ENCODE measurements around the gene FADS3. TPM values are rescaled to one million over a fixed set of nuclear protein-coding genes. Genes with fewer than 3 reads are reported as not detected.

FADS3 gene
- total and polyA plus RNA-seq, 2 donors (not counting 3 experiments of a cell fraction or from before 2014, with no cell fraction given): 216 to 346 TPM

DNA sequence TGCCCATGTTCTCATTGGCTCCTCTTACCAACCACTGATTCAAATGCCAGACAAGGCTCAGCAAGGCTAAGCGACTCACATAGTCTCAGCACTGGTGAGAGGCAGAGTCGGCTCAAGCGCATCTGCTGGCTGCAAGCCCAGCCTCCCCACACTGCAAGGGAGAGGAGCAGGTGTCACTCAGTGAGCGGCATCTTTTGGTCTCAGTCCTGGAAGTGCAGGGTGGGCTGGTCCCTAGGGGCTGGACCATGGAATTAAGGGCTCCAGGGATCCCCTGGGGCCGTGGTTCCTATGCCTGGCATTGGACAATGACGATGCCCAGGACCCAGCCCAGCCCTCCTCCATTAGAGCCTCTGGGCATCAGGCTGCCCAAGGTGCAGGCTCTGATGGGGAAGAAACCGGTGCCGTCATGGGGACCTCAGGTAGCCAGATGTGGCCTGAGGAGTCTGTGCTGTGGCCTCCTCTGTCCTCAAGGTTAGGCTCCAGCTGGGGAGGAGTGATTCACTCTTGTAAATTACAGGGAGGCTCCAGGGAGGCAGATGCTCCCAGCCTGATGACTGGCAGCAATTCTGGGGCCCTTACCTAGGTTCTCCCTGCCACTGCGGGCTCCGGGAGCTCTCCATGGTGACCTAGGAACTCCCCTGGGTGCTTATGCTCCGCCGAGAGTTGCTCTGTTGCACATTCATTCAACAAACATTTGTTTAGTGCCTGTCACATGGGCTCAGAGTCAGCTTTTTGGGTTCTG is 35.2 kb downstream of the FADS3 start:
- no peak overlapping the region for H2AFZ ChIP-seq (ENCODE audit: low read depth, low read length)
- TF ChIP-seq GATA2 (IDR thresholded peaks at IDR 0.05; ENCODE audit: insufficient read depth, insufficient read length, low read depth, low read length) (no peak), MYC (IDR thresholded peaks at IDR 0.05; ENCODE audit: low read depth, low read length) (no peak)
- H3K27me3 ChIP-seq (ENCODE audit: control insufficient read depth in 2 of 2, insufficient read depth in 2 of 2, low read length in 2 of 2): no peaks in the 10 kb centered on the region
- H3K27ac ChIP-seq (ENCODE audit: insufficient read depth, low read depth, low read length): no peak overlapping the region
- H3K9ac ChIP-seq (replicated peaks; ENCODE audit: extremely low read depth, insufficient read depth, low read length): no peak overlapping the region
- ChIA-PET CTCF (no interaction called here), POLR2A (no interaction called here)
- H3K4me3 ChIP-seq (replicated peaks in 1 of 3; ENCODE audit: insufficient read depth in 1 of 3, low read depth in 1 of 3, low read length in 3 of 3): no peak overlapping the region
- BruUV-seq (replicated peaks): no TSS peak
- no peak for DNase-seq (ENCODE audit: low read depth, low spot score)
- H3K79me2 ChIP-seq (ENCODE audit: control insufficient read depth, insufficient read depth, low read length): peaks cover 9% of the 10 kb centered on the region
- H3K9me3 ChIP-seq (replicated peaks; ENCODE audit: control insufficient read depth, insufficient read depth, low read length): no peaks in the 10 kb centered on the region
- no peak for FAIRE-seq
- intact Hi-C loops (cut with micrococcal nuclease): no loop called here
- H3K9me1 ChIP-seq (replicated peaks; ENCODE audit: control insufficient read depth, extremely low read depth, insufficient read depth, low read length): no peaks in the 10 kb centered on the region
- H3K4me2 ChIP-seq (ENCODE audit: insufficient read depth, low read length): no peak overlapping the region
- peaks cover 38 to 46% of the 10 kb centered on the region in 2 experiments for H3K36me3 ChIP-seq (ENCODE audit: control insufficient read depth in 2 of 2, extremely low read depth in 1 of 2, insufficient read depth in 2 of 2, low read length in 2 of 2)
- dilution Hi-C loops (cut with MboI; ENCODE audit: extremely low pct_ligation_motif_present, low sequenced_read_pairs): no loop called here
- no peaks in the 10 kb centered on the region for H4K20me1 ChIP-seq (replicated peaks; ENCODE audit: control insufficient read depth, extremely low read depth, insufficient read depth, low read length)
- no peaks in the 10 kb centered on the region for H3K4me1 ChIP-seq (ENCODE audit: control insufficient read depth, extremely low read depth, insufficient read depth, low read length)

GRCh38 chr11:61854966-61855714 is 36.2 kb downstream of the FADS3 start:
- intact Hi-C loops (cut with micrococcal nuclease): no loop called here
- no peaks in the 10 kb centered on the region for H3K9me1 ChIP-seq (replicated peaks; ENCODE audit: control insufficient read depth, extremely low read depth, insufficient read depth, low read length)
- H3K79me2 ChIP-seq (ENCODE audit: control insufficient read depth, insufficient read depth, low read length): peaks cover 9% of the 10 kb centered on the region
- no peak for DNase-seq (ENCODE audit: low read depth, low spot score)
- ChIA-PET CTCF (no interaction called here), POLR2A (no interaction called here)
- peaks cover 40 to 48% of the 10 kb centered on the region in 2 experiments for H3K36me3 ChIP-seq (ENCODE audit: control insufficient read depth in 2 of 2, extremely low read depth in 1 of 2, insufficient read depth in 2 of 2, low read length in 2 of 2)
- no peaks in the 10 kb centered on the region for H3K27me3 ChIP-seq (ENCODE audit: control insufficient read depth in 2 of 2, insufficient read depth in 2 of 2, low read length in 2 of 2)
- no peak overlapping the region for H3K27ac ChIP-seq (ENCODE audit: insufficient read depth, low read depth, low read length)
- TF ChIP-seq POLR2A (IDR thresholded peaks at IDR 0.05; ENCODE audit: low read depth, low read length) (no peak), FOS (IDR thresholded peaks at IDR 0.05; ENCODE audit: borderline replicate concordance, insufficient read depth, low read length) (no peak), POLR2AphosphoS5 (IDR thresholded peaks at IDR 0.05; ENCODE audit: insufficient read depth, low read depth, low read length) (no peak), GATA2 (IDR thresholded peaks at IDR 0.05; ENCODE audit: insufficient read depth, insufficient read length, low read depth, low read length) (no peak), JUN (IDR thresholded peaks at IDR 0.05; ENCODE audit: borderline replicate concordance, insufficient read depth, insufficient read length, low read depth) (no peak), EZH2 (IDR thresholded peaks at IDR 0.05; ENCODE audit: borderline replicate concordance, low read depth, low read length, severe bottlenecking) (no peak), MAX (IDR thresholded peaks at IDR 0.05; ENCODE audit: insufficient read depth, insufficient read length) (no peak), MYC (IDR thresholded peaks at IDR 0.05; ENCODE audit: low read depth, low read length) (no peak)
- TF ChIP-seq, protein P1, sequence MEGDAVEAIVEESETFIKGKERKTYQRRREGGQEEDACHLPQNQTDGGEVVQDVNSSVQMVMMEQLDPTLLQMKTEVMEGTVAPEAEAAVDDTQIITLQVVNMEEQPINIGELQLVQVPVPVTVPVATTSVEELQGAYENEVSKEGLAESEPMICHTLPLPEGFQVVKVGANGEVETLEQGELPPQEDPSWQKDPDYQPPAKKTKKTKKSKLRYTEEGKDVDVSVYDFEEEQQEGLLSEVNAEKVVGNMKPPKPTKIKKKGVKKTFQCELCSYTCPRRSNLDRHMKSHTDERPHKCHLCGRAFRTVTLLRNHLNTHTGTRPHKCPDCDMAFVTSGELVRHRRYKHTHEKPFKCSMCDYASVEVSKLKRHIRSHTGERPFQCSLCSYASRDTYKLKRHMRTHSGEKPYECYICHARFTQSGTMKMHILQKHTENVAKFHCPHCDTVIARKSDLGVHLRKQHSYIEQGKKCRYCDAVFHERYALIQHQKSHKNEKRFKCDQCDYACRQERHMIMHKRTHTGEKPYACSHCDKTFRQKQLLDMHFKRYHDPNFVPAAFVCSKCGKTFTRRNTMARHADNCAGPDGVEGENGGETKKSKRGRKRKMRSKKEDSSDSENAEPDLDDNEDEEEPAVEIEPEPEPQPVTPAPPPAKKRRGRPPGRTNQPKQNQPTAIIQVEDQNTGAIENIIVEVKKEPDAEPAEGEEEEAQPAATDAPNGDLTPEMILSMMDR (IDR thresholded peaks at IDR 0.05; ENCODE audit: extremely low read depth in 1 of 2, insufficient read depth in 1 of 2, low read depth in 1 of 2, low read length in 2 of 2): no peak
- no peaks in the 10 kb centered on the region for H3K9me3 ChIP-seq (replicated peaks; ENCODE audit: control insufficient read depth, insufficient read depth, low read length)
- no peak overlapping the region for H3K4me2 ChIP-seq (ENCODE audit: insufficient read depth, low read length)
- no peak overlapping the region for H3K4me3 ChIP-seq (replicated peaks in 1 of 3; ENCODE audit: insufficient read depth in 1 of 3, low read depth in 1 of 3, low read length in 3 of 3)
- dilution Hi-C loops (cut with MboI; ENCODE audit: extremely low pct_ligation_motif_present, low sequenced_read_pairs): no loop called here
- H3K9ac ChIP-seq (replicated peaks; ENCODE audit: extremely low read depth, insufficient read depth, low read length): no peak overlapping the region
- H4K20me1 ChIP-seq (replicated peaks; ENCODE audit: control insufficient read depth, extremely low read depth, insufficient read depth, low read length): no peaks in the 10 kb centered on the region
- BruUV-seq (replicated peaks): no TSS peak
- H3K4me1 ChIP-seq (ENCODE audit: control insufficient read depth, extremely low read depth, insufficient read depth, low read length): no peaks in the 10 kb centered on the region
- FAIRE-seq: no peak
- H2AFZ ChIP-seq (ENCODE audit: low read depth, low read length): no peak overlapping the region
